Left renal cortex interstitium (tissue), 4 donors: Measurements from ENCODE around the gene RSPO4. TPM values are rescaled to one million over a fixed set of nuclear protein-coding genes. Genes with fewer than 3 reads are reported as not detected.
"Not testable (repeated sequence)": the region's sequence is repeated elsewhere in the genome, so short reads cannot be mapped to it uniquely, and the experiment has no call there.

ENCODE experiments used
- DNase-seq, 4 donors: peaks; one replicate each; pipeline ENCODE4 v3.0.0-alpha.2; 2013; ENCODE audit warnings: low read depth in 4 of 4, low spot score in 2 of 4, missing footprints in 1 of 4
- polyA plus RNA-seq, 4 donors: library from polyadenylated mRNA; unstranded; fragments of 120-200 nt; gene quantifications; one replicate each; pipeline ENCODE4 v1.2.1, GENCODE V29; 2013; ENCODE audit not compliant: insufficient read length in 4 of 4

The RSPO4 gene
- polyA plus RNA-seq: 1 to 10 TPM in 3 of 4 donors, under 1 TPM in 1; 0.93 to 2.6 (median 1.7) TPM

DNA sequence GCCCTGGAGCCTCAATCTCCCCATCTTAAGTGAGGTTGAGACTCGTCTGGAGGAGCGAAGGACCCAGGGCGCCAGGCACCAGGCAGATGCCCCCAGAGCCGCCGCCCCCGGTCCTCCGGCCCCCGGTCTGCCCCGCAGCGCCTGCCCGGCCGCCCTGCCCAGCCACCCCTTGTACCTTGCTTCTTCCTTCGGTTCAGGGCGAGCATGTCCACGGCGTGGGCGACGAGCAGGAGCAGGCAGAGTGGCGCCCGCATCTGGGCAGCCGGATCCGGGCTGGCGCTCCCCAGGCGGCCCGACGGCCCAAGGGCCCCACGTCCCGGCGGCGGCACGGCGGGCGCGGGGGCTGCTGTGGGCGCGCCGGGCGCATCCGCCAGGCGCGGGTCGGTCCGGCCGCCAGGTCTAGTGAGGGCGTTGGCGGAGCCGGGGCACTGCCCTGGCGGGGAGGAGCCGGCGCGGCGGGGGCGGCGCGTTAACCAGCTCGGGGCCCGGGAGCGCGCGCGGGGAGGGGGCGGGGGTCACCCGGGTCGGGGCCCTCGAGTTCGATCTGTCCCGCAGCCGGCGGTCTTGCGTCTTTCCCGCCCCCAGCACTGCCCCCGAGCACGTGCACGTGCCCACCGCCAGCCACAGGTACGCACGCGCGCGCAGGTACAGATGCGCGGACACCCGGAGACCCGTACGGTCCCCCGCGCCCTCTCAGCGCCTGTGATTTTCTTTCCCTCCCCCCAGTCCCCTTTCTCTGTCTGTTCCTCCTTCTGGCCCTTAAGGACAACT lies at the start of gene RSPO4:
Gene RSPO4 (minus strand): TSS at position 401 of the 771 bp plus-strand sequence. CDS start 147 bp downstream, at position 254.
- no peak for DNase-seq

DNA sequence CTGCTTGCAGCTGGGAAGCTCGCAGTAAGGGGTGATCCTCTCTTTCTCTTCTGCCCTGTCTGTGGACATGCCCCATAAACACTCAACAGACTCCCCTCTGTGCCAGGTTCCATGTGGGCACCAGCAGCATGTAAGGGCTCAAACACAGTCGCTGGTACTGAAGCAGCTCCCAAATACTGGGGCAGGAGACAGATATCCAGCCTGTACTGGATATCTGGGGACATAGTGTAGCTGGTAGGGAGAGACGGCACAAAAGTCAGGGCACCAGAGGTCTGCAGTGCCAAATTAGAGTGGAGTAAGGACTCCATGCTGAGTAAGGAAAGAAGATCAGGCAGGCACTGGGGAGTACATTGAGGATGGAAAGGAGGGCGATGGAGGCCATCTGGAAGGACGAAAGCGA lies 48.3 kb upstream of the RSPO4 start:
- DNase-seq: no peak

DNA sequence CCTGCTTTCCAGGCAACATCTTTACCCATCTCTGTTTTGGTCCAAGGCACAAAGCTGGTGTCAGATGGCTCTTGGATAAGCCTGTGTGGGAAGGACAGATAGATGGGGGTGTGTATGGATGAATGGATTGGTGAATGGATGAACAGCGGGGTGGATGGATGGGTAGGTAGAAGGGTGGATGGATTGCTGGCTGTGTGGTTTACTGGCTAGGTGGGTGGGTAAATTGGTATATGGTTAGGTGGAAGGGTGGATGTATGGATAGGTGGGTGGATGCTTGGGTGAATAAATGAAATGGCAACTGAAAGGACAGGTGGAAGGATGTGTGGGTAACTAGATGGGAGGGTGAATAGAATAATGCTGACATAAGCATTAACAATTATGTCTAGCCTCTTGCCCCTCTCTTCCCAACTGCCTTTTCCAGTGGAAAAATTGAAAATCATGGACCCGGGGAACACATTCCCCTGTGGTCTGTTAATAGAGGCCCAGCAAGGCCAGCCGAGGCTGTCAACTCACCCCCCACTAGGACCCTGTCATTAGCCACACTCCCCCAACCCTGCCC lies 43.8 kb upstream of the RSPO4 start:
- DNase-seq: no peak

DNA sequence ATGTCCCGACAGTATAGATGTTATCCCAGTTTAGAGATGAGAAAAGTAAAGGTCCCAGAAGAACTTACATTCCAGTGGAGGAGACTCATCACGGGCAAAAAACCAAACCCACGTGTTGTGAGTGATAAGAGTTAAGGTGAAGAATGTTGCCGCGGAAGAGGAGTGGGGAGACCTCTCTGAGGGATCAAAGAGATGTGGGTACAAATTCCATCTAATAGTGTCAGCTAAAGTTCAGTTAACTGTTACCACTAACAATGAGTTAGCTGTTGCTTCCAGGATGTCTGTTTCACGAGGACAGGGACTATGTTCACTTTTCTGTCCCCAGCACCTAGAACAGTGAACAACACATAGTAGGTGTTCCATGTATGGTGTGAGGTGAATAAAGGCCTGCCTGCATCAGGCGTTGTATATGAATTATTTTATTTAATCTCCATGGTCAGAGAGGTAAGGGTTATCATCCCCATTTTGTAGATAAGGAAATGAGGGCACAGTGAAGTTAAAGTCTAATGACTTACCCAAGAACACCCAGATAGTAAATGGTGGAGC lies 39.8 kb upstream of the RSPO4 start:
- DNase-seq: no peak

- DNase-seq: no peak
Measured at GRCh38 chr20:1038205-1038604, 36.1 kb upstream of the RSPO4 start.

- DNase-seq: no peak
Measured at GRCh38 chr20:1037039-1037438, 34.9 kb upstream of the RSPO4 start.

DNA sequence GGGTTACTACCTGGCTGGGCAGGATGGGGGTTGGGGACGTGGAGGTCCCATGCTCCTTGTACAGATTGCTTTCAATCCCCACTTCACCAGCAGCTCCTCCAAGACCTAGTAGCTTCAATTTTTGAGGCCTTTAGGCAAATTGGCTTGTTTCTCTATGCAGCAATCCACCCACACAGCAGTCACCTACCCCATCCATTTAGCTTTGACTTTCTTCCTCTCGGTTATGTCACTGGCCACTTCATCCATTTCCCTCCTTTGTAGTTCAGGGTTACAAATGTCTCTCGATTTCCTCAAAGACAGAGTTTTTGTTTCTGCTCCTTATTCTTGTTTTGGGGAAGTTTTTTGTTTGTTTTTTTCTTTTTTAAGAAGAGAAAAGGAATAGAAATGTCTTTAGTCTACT lies 33.4 kb upstream of the RSPO4 start:
- DNase-seq: no peak

- DNase-seq: no peak
Measured at GRCh38 chr20:1034415-1034789, 32.3 kb upstream of the RSPO4 start.

DNA sequence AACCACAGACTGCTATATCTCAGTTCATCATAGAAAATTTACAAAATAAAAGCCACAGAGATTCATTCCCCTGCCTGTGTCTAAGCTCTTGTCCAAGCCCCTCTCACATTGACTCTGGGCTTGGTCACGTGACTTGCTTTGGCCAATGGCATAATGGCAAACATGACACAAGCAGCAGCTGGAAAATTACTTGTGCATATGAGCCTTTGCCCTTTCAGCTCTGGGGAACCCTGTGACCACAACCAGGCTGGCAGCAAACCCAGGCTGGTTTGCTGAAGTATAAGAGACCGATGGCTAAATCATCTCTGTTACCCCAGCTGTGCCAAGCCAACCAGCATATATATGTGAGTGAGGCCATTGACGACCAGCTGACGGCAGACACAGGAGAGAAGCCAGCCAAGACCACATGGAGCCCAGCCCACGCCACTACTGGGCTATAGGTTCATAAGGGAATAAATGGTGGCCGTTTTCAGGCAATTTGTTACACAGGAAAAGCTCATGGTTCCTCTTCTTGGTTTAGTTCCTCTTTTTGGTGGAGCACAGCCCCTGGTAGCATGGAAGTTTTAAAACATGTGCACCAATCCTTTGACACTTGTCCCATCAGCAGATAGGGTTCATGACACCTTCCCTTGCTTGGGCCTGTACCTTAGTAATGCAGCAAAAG lies 31.8 kb upstream of the RSPO4 start:
- no peak for DNase-seq

GRCh38 chr20:1029980-1030379 lies 27.9 kb upstream of the RSPO4 start:
- no peak for DNase-seq

DNA sequence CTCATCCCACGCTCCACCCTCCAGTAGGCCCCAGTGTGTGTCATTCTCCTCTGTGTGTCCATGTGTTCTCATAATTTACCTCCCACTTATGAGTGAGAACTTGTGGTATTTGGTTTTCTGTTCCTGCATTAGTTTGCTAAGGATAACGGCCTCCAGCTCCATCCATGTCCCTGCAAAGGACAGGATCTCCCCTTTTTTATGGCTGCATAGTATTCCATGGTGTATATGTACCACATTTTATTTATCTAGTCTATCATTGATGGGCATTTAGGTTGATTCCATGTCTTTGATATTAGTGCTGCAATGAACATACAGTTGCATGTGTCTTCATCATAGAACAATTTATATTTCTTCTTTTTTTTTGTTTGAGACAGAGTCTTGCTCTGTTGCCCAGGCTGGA lies 24.1 kb upstream of the RSPO4 start:
- DNase-seq: not testable (repeated sequence)

DNA sequence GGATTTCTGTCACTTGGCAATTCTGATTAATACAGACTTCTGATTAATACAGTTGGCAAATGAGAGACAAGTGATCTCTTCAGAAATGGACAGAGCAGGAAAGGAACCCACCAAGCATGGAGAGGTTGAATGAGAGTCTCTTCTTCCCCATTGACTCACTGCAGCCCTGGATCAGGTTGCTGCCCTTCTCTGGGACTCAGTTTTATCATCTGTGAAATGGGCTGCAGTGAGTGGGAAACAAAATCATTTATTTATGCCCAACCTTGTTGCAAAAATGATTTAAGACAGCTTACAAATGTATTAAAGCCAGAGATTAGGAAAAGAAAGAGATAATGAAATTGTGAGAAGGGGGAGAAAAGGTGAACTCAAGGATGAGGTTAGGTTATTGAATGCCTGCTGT lies 20.8 kb upstream of the RSPO4 start:
- no peak for DNase-seq

DNA sequence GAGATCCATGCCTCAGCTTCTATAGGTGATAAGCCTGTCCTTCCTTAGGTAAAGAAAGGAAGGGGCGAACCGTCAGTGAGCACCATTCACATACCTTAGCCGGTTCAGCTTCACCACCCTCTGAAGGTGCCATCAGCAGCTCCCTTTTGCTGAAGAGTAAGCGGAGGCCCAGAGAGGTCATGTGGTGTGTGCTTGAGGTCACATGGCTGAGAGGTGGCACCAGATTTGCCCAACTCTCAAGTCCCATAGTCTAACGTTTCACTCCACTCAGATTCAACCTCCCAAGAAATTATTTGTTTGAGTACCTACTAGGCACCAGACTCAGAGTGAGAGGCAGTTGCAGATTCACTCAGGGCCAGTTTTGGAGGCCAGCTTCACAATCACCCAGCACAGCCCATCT lies 18.5 kb upstream of the RSPO4 start:
- no peak for DNase-seq

- no peak for DNase-seq
Measured at GRCh38 chr20:1019344-1019743, 17.2 kb upstream of the RSPO4 start.

DNA sequence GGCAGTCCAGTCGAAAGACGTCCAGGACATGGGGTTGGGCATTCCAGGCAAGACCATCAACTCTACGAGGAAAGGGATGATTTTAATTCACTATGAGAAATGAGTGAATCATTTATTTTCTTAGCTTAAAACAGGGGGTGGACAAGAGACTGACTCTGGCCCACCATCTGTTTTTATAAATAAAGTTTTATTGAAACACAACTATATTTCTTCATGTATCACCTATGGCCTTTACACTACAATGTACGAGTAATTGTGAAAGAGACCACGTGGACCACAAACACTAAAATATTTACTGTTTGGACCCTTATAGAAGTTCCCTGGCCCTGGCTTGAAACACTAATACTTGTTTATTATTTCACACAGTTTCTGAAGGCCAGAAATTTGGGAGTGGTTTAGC lies 15.6 kb upstream of the RSPO4 start:
- DNase-seq: no peak

DNA sequence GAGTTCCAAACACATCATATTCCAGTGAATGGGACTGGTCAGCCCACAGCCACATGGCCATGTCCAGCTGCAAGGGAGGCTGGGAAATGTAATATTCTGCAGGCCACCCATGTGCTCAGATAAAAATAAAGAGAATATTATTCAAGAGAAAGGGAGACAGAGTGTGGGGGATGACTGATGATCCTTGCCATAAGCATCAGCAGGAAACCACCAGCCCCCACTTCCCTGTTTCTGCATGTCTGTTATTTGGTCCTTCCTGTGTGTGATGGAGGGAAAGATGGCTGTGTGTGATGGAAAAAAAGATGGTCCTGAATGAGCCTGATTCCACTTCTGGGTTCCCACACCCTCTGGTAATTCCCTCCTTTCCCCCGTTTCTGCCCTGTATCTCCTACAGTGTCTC lies 13.1 kb upstream of the RSPO4 start:
- no peak for DNase-seq

- DNase-seq: no peak
Measured at GRCh38 chr20:1014471-1014870, 12.4 kb upstream of the RSPO4 start.

DNA sequence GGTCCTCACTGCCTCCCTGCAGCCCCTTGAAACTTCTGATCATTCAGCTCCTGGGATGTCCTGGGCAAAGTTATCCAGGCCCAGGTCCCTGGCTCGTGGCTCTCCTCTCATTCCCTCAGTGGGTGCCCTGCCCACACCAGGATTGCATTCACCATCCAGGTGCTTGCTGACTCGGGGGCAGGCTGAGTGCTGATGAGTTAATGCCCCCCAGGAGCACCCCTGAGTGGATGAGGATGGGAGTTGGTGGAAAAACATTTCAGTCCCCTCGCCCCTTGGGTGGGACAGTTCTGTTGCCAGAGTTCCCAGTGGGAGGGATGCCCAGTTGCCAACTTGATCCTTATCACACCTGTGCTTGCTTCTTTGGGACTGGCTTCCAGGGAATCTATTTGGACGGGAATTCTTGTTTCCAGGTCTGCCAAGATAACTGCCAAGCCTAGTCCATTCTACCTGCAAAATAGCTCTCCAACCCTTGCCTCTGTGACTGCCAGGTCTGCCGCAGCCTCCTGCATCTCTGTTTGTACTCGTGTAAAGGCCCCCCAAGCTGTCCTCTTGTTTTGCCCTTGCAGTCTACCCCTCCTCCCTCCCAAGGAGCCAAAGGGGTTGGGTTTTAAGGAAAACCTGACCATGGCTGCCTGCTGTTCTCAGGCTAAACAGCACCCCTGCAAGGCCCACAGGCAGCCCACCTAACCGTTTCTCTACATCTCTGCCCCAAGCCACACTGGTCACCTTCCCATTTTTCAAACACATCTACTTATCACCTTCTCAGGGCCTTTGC lies 11.6 kb upstream of the RSPO4 start:
- DNase-seq: no peak

DNA sequence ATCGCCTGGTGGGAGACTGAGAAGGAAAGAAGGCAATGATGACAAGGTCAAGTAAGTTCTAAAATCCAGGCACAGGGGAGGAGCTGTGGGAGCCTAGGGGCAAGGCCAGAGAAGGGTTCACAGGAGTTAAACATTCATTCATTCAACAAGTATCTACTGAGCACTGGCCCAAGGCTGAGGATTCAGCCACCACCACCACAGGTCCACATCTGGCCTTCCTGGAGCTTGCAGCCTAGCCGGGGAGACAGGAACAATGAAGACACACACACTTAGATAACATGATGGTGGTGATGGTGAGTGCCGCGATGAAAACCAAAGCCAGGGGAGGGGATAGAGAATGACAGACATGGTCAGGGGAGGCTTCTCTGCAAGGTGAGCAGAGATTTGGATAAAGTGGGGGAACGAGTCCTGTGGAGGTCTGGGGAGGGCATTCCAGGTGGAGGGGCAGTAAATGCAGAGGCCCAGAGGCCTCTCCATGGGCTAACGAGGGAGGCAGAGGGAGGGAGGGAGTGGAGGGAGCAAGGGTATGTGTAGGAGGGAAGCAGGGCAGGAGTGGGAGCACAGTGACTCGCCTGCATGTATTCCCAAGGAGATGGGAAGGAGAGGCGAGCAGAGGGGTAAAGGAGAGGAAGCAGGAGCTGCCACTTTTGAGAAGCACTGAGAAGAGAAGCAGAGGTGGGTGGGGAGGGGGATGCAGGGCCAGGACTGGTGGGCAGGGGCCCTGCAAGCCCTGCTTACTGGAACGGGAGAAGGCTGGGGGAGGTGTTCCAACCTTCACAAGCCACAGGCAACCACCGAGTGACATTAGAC lies 10.5 kb upstream of the RSPO4 start:
- no peak for DNase-seq

DNA sequence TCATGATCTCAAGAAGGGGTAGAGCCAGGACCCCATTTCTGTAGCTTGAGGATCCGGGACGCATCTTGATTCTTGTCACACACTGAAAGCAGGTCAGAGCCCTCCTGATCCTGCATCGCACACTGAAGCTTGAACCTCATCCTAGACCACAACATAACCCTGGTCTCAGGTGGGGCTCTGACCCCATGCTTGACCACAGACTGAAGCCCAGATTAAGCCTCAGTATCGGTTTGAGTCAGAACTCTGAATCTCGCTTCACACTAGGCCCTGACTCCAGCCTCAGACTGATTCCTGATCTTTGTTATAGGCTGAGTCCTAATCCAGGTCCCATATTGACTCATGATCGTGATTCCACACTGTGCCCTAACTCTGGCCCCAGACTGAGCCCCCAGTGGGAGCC lies 8.5 kb upstream of the RSPO4 start:
- DNase-seq: no peak
